Thoracic aorta (tissue), 2 donors: ENCODE data around the gene ZFAND4. TPM values are rescaled to one million over a fixed set of nuclear protein-coding genes. Genes with fewer than 3 reads are reported as not detected.
"Not testable (repeated sequence)": the region's sequence is repeated elsewhere in the genome, so short reads cannot be mapped to it uniquely, and the experiment has no call there.

Source experiments
- ATAC-seq: fragments of 150-250 bp; one replicate; pipeline ENCODE4 v1.8.0; 2017; ENCODE audit warnings: low read depth; ENCODE audit not compliant: insufficient number of reproducible peaks, low FRiP score
- DNase-seq: peaks from one replicate; pipeline ENCODE4 v3.0.0-alpha.2; 2020; ENCODE audit warnings: low spot score
- H3K27ac ChIP-seq, 2 donors: fragments of 200-600 bp; sonication (generic); 1 replicate in 1 of 2; 2 replicates in 1 of 2; pipeline ENCODE4 v1.5.1; 2016; ENCODE audit warnings: mild to moderate bottlenecking in 2 of 2, moderate library complexity in 2 of 2
- H3K27me3 ChIP-seq: fragments of 200-600 bp; sonication (generic); replicated peaks from 2 replicates; pipeline ENCODE4 v1.6.0; 2016; ENCODE audit warnings: mild to moderate bottlenecking; ENCODE audit not compliant: insufficient read depth
- H3K36me3 ChIP-seq: fragments of 200-600 bp; sonication (generic); one replicate; pipeline ENCODE4 v1.5.1; 2016
- H3K4me1 ChIP-seq, 2 donors: fragments of 200-600 bp; sonication (generic); 1 replicate in 1 of 2; 2 replicates in 1 of 2; pipeline versions ENCODE4 v1.5.1 to v1.6.0; 2016; ENCODE audit warnings: low read depth in 2 of 2, mild to moderate bottlenecking in 1 of 2; ENCODE audit not compliant: control insufficient read depth in 1 of 2
- H3K4me3 ChIP-seq: fragments of 200-600 bp; sonication (generic); 2 replicates; pipeline ENCODE4 v1.5.1; 2016; ENCODE audit warnings: mild to moderate bottlenecking
- H3K9me3 ChIP-seq: fragments of 200-600 bp; sonication (generic); 2 replicates; pipeline ENCODE4 v1.5.1; 2016
- total RNA-seq, 2 donors: library from RNA; depleted of rRNA; stranded (reverse); fragments of >200 nt; gene quantifications; one replicate each; pipeline versions ENCODE4 v1.1.0 to v1.2.3, GENCODE V29; 2016
- TF ChIP-seq, protein P1 (sequence below): fragments of 200-600 bp; sonication (generic); IDR thresholded peaks from one replicate; pipeline ENCODE4 v1.5.1; 2019; ENCODE audit warnings: antibody characterized with exemption

The ZFAND4 gene
- total RNA-seq = 10 to 100 TPM; 10.3 to 40.4 TPM

- H3K27me3 ChIP-seq = no peaks in the 10 kb centered on the region
- TF ChIP-seq, protein P1, sequence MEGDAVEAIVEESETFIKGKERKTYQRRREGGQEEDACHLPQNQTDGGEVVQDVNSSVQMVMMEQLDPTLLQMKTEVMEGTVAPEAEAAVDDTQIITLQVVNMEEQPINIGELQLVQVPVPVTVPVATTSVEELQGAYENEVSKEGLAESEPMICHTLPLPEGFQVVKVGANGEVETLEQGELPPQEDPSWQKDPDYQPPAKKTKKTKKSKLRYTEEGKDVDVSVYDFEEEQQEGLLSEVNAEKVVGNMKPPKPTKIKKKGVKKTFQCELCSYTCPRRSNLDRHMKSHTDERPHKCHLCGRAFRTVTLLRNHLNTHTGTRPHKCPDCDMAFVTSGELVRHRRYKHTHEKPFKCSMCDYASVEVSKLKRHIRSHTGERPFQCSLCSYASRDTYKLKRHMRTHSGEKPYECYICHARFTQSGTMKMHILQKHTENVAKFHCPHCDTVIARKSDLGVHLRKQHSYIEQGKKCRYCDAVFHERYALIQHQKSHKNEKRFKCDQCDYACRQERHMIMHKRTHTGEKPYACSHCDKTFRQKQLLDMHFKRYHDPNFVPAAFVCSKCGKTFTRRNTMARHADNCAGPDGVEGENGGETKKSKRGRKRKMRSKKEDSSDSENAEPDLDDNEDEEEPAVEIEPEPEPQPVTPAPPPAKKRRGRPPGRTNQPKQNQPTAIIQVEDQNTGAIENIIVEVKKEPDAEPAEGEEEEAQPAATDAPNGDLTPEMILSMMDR = peak; percentile 44
- peak; percentile 98 for ATAC-seq
Measured at GRCh38 chr10:45672181-45673073, at the start of gene ZFAND4. ZFAND4 (minus strand) TSS chr10:45672772; CDS start chr10:45663725, 9,047 bp downstream.

GRCh38 chr10:45721503-45721902 is 48.9 kb upstream of the ZFAND4 start:
- DNase-seq, H3K36me3 ChIP-seq, H3K27ac ChIP-seq, H3K4me3 ChIP-seq, H3K9me3 ChIP-seq, ATAC-seq, H3K27me3 ChIP-seq, H3K4me1 ChIP-seq: not testable (repeated sequence)

More at GRCh38 chr10:45672181-45673073, at the start of gene ZFAND4:
- peak; percentile 89 for DNase-seq
- Histone ChIP-seq H3K27ac (peak within 1 kb of the TSS; percentile 78 to 88), H3K36me3 (no peaks in the 10 kb centered on the region), H3K9me3 (no peaks in the 10 kb centered on the region), H3K4me3 (peak within 1 kb of the TSS; percentile 87), H3K4me1 (peaks cover 3 to 11% of the 10 kb centered on the region in 2 donors)

- not testable (repeated sequence) for H3K4me3 ChIP-seq, H3K27ac ChIP-seq, H3K4me1 ChIP-seq, ATAC-seq, H3K27me3 ChIP-seq, H3K9me3 ChIP-seq, H3K36me3 ChIP-seq, DNase-seq
Measured at GRCh38 chr10:45717642-45718041, 45.1 kb upstream of the ZFAND4 start.

DNA sequence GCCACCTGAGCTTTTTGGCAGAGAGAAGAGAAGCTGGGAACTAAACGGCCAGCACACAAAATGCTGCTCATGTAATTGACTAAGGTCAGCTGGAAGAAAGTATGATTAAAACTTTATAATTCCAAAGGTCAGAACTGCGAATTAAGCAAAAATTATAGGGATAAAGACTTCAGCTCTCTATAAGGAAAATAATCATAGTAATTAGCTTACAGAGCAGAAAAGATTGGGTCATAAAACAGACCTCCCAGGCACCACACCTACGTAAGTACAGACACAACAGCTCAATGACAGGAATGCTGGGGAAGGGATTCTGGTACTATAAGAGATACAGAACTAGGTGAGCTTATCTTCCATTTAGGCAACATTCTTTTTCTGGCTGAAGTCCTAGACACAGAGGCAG is 44.5 kb upstream of the ZFAND4 start:
- ATAC-seq, H3K4me3 ChIP-seq, H3K27me3 ChIP-seq: not testable (repeated sequence)

DNA sequence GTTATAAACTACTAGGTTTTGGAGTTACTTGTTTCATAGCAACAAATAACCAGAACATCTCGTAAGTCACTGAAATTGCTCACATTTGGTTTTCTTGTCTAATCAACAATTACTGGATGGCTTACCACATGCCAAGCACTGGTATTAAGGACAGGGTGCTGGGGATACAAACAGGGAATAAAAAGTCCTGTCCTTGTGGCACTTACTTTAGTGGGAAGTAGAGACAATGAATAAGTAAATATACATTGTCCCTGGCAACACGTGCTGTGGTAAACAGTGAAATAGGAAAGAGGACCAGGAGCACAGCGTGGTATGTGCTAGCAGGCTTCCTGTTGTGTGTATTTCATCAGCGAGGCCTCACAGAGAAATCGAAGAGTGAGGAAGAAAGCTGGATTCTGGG is 38.7 kb upstream of the ZFAND4 start:
- ATAC-seq, H3K27ac ChIP-seq, H3K9me3 ChIP-seq, H3K36me3 ChIP-seq, DNase-seq, H3K4me3 ChIP-seq, H3K27me3 ChIP-seq, H3K4me1 ChIP-seq: not testable (repeated sequence)

More for the DNA sequence above, 44.5 kb upstream of the ZFAND4 start:
- H3K36me3 ChIP-seq, DNase-seq, H3K4me1 ChIP-seq, H3K27ac ChIP-seq, H3K9me3 ChIP-seq: not testable (repeated sequence)

DNA sequence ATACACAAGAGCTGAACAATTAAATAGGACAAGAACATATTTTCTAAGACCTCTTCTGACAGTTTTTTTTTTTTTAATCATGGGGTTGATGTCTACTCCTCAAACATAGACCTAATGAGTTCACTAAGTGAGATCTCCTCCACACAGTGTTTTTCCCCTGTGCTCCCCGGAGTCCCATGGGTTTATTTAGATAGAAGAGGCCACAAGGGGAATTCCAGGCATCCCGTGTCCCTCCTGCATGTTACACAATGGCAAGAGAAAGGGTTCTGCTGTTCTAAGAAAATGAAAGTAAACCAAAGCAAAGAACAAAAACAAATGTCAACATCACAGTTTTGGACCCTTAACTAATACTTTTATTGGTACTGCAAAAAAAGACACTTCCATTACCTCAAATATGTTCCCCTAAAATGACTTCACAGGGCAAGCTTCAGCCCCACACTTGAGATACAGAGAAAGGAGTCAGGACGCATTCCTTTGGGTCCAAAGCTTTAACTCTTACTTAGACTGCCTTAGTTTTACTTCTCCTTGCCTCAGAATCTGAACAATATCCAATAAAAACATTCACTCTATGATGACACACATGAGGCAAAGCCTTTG is 37.7 kb upstream of the ZFAND4 start:
- not testable (repeated sequence) for H3K4me1 ChIP-seq, ATAC-seq, H3K27ac ChIP-seq, H3K4me3 ChIP-seq, H3K36me3 ChIP-seq, H3K9me3 ChIP-seq, DNase-seq, H3K27me3 ChIP-seq

GRCh38 chr10:45678467-45678866 is 5.9 kb upstream of the ZFAND4 start:
- ATAC-seq, H3K4me1 ChIP-seq, H3K36me3 ChIP-seq, H3K27me3 ChIP-seq, H3K4me3 ChIP-seq, H3K9me3 ChIP-seq, DNase-seq, H3K27ac ChIP-seq: not testable (repeated sequence)

- ATAC-seq (no peak), DNase-seq (no peak)
- H3K9me3 ChIP-seq = no peaks in the 10 kb centered on the region
- peaks cover 3 to 11% of the 10 kb centered on the region in 2 donors for H3K4me1 ChIP-seq
- H3K4me3 ChIP-seq = no peak overlapping the region
- no peak overlapping the region for H3K27ac ChIP-seq
- TF ChIP-seq, protein P1 = no peak
- no peaks in the 10 kb centered on the region for H3K27me3 ChIP-seq
- H3K36me3 ChIP-seq = no peaks in the 10 kb centered on the region
Measured at GRCh38 chr10:45675388-45675787, 2.8 kb upstream of the ZFAND4 start.
